ENCODE results near the gene MEIOC. TPM values are rescaled to one million over a fixed set of nuclear protein-coding genes. Genes with fewer than 3 reads are reported as not detected.

MEIOC gene
- total and polyA plus RNA-seq, 2 of the 8 experiments (the other 6 are each of a cell fraction or from before 2014, with no cell fraction given), result 4.2 to 4.8 TPM

DNA sequence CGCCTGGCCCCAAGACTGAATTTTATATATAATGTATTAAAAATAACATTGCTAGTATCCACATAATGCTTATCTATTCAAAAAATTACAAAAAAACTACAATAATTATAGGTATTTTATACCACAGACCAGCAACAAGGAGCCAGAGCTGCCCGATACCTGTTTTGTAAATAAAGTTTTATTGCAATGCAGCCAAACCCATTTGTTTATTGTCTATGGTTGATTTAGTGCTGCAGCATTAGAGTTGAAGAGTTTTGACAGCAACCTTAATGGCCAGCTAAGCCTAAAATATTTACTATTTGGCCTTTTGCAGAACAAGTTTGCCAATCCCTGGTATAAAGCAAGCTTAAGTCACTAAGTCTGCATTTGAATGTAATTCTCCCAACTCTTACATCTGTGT lies 5.6 kb downstream of the MEIOC start:
- Histone ChIP-seq H3K27me3 (replicated peaks in 1 of 4; ENCODE audit: control insufficient read depth in 3 of 4, extremely low read depth in 1 of 4, insufficient read depth in 3 of 4, low read length in 3 of 4) (peaks cover under 1 to 8% (median 8%) of the 10 kb centered on the region in 4 experiments), H2BK120ac (replicated peaks; ENCODE audit: low read depth, low read length) (no peak overlapping the region), H4K91ac (replicated peaks; ENCODE audit: insufficient read length, low read length) (no peak overlapping the region), H4K8ac (ENCODE audit: extremely low read depth, insufficient read depth, low read length) (no peak overlapping the region), H2AFZ (ENCODE audit: low read length) (no peak overlapping the region), H3K4me2 (ENCODE audit: insufficient read depth in 1 of 2, low read depth in 2 of 2, low read length in 2 of 2) (no peak overlapping the region), H3K27ac (ENCODE audit: low read depth, low read length) (no peak overlapping the region), H3K9ac (replicated peaks in 1 of 4; ENCODE audit: extremely low read depth in 1 of 4, low read depth in 3 of 4, low read length in 3 of 4) (no peak overlapping the region), H3K4me3 (ENCODE audit: extremely low read depth in 1 of 4, insufficient read depth in 2 of 4, low read depth in 3 of 4, low read length in 4 of 4) (no peak overlapping the region), H3K4me1 (replicated peaks in 1 of 4; ENCODE audit: control insufficient read depth in 3 of 4, insufficient read depth in 4 of 4, low read length in 3 of 4) (no peaks in the 10 kb centered on the region; a peak in 1 of 7 replicates), H3K14ac (ENCODE audit: insufficient read length) (no peak overlapping the region), H3K56ac (replicated peaks; ENCODE audit: insufficient read length, low read depth, low read length) (no peak overlapping the region), H3K79me2 (ENCODE audit: control insufficient read depth in 1 of 2, insufficient read depth in 2 of 2, low read length in 2 of 2) (no peaks in the 10 kb centered on the region), H3K4ac (replicated peaks; ENCODE audit: insufficient read length, low read depth, low read length) (no peak overlapping the region), H3K23me2 (ENCODE audit: low read depth, low read length) (no peaks in the 10 kb centered on the region), H4K20me1 (replicated peaks in 1 of 2; ENCODE audit: control insufficient read depth in 1 of 2, insufficient read depth in 2 of 2, low read length in 2 of 2) (no peaks in the 10 kb centered on the region), H3K9me3 (ENCODE audit: insufficient read depth in 2 of 2, low read depth in 1 of 2, low read length in 1 of 2) (no peaks in the 10 kb centered on the region), H3K18ac (ENCODE audit: extremely low read depth, low read length) (no peak overlapping the region), H2BK5ac (ENCODE audit: low read depth, low read length) (no peak overlapping the region), H2BK15ac (ENCODE audit: low read length) (no peak overlapping the region), H3K23ac (ENCODE audit: insufficient read length) (no peak overlapping the region), H3K36me3 (ENCODE audit: control insufficient read depth in 2 of 4, insufficient read depth in 4 of 4, low read length in 3 of 4) (no peaks in the 10 kb centered on the region; a peak in 1 of 8 replicates), H2BK12ac (ENCODE audit: low read depth, low read length) (no peak overlapping the region), H4K5ac (ENCODE audit: insufficient read length, low read depth, low read length) (no peak overlapping the region), H2AK5ac (ENCODE audit: low read depth, low read length) (no peak overlapping the region), H3K79me1 (ENCODE audit: low read depth, low read length) (no peaks in the 10 kb centered on the region), H2BK20ac (ENCODE audit: low read length) (no peak overlapping the region)
- FAIRE-seq, result no peak
- no peak for DNase-seq (ENCODE audit: low read depth in 1 of 2, low spot score in 2 of 2)
- ChIA-PET CTCF (ENCODE audit: partially characterized antibody) (interaction anchor here (1.2 kb wide), 1 partner anchor 29 kb away, joined by 4 read pairs; no protein-coding TSS in a partner anchor), POLR2A (ENCODE audit: partially characterized antibody) (no interaction called here)
- 96% methylated on average over 2 of the region's 2 CpGs; no CpG with 5 or more reads in 1 of the 2 experiments for WGBS, 2 experiments (ENCODE audit: extremely low coverage in 1 of 2, insufficient coverage in 1 of 2, insufficient read length in 1 of 2, insufficient replicate concordance in 2 of 2, low coverage in 1 of 2, low lambda C conversion rate in 2 of 2, missing lambda C conversion rate in 1 of 2)
- TF ChIP-seq RBBP5 (IDR thresholded peaks at IDR 0.05; ENCODE audit: borderline replicate concordance, low read depth, low read length), result no peak
- TF ChIP-seq SIRT6 (IDR thresholded peaks at IDR 0.05; ENCODE audit: low read length), result no peak
- no peak for TF ChIP-seq CBX5 (IDR thresholded peaks at IDR 0.05; ENCODE audit: low read depth, low read length)
- TF ChIP-seq RXRA (IDR thresholded peaks at IDR 0.05; ENCODE audit: insufficient read depth, low read depth, low read length), result no peak
- TF ChIP-seq POLR2A (IDR thresholded peaks at IDR 0.05; ENCODE audit: control extremely low read depth in 1 of 2, low read depth in 2 of 2, low read length in 2 of 2), result no peak
- no peak for TF ChIP-seq HDAC6 (IDR thresholded peaks at IDR 0.05; ENCODE audit: low read depth, low read length)
- no peak for TF ChIP-seq PHF8 (conservative IDR thresholded peaks at IDR 0.05; ENCODE audit: low read depth, low read length)
- no peak for TF ChIP-seq JUND (IDR thresholded peaks at IDR 0.05; ENCODE audit: low read length)
- TF ChIP-seq BCL11A (IDR thresholded peaks at IDR 0.05; ENCODE audit: low read depth in 2 of 2, low read length in 2 of 2), result no peak

Data from H1 (cell line).